SU-DHL-6 (cell line): Measurements from ENCODE around the gene HRAS.

Experiments
- H2AFZ ChIP-seq: fragments of 200-600 bp; sonication (generic); 2 replicates; pipeline ENCODE4 v1.6.1; 2014; ENCODE audit warnings: low read depth, mild to moderate bottlenecking, moderate library complexity, mixed read lengths, antibody characterized with exemption, low read length; ENCODE audit not compliant: severe bottlenecking
- H3F3A ChIP-seq: fragments of 200-600 bp; shearing (Covaris generic); 2 replicates; pipeline ENCODE4 v1.6.0; 2016; ENCODE audit warnings: antibody characterized with exemption, mild to moderate bottlenecking; ENCODE audit not compliant: insufficient read depth
- H3K27ac ChIP-seq: fragments of 200-600 bp; sonication (generic); 2 replicates; pipeline ENCODE4 v1.5.1; 2016; ENCODE audit warnings: low read depth, mild to moderate bottlenecking, low read length, moderate library complexity, mixed read lengths
- H3K27me3 ChIP-seq: fragments of 200-600 bp; sonication (generic), shearing (Covaris generic); 2 replicates; pipeline ENCODE4 v1.6.0; 2014; ENCODE audit warnings: mild to moderate bottlenecking, low read length
- H3K36me3 ChIP-seq: fragments of 200-600 bp; sonication (generic); 2 replicates; pipeline ENCODE4 v1.6.1; 2014; ENCODE audit warnings: mild to moderate bottlenecking, low read length, mixed read lengths
- H3K4me2 ChIP-seq: fragments of 300-600, 200-600 bp; shearing (Covaris generic), sonication (generic); 2 replicates; pipeline ENCODE4 v1.6.0; 2014; ENCODE audit warnings: low read length, low read depth, mild to moderate bottlenecking; ENCODE audit not compliant: poor library complexity, severe bottlenecking
- H3K4me3 ChIP-seq: fragments of 200-600 bp; sonication (generic); 2 replicates; pipeline ENCODE4 v1.5.1; 2014; ENCODE audit warnings: antibody characterized with exemption, low read length, mild to moderate bottlenecking, mixed read lengths; ENCODE audit not compliant: insufficient read depth, poor library complexity, severe bottlenecking
- H3K79me2 ChIP-seq: fragments of 200-600 bp; sonication (generic); 2 replicates; pipeline ENCODE4 v1.6.1; 2014; ENCODE audit warnings: mild to moderate bottlenecking, low read length, moderate library complexity; ENCODE audit not compliant: insufficient read depth
- H3K9ac ChIP-seq: fragments of 200-600 bp; sonication (generic); 2 replicates; pipeline ENCODE4 v1.7.0; 2014; ENCODE audit warnings: mild to moderate bottlenecking, low read length
- H3K9me2 ChIP-seq: fragments of 200-600 bp; sonication (generic); replicated peaks from 2 replicates; pipeline ENCODE4 v1.6.1; 2014; ENCODE audit warnings: low read length; ENCODE audit not compliant: insufficient read depth
- H3K9me3 ChIP-seq: fragments of 200-600 bp; sonication (generic); 2 replicates; pipeline ENCODE4 v1.6.1; 2014; ENCODE audit warnings: low read length, mixed read lengths; ENCODE audit not compliant: insufficient read depth
- H4K20me1 ChIP-seq: fragments of 200-600 bp; sonication (generic); 2 replicates; pipeline ENCODE4 v1.6.1; 2014; ENCODE audit warnings: low read depth, mild to moderate bottlenecking, antibody characterized with exemption, low read length, moderate library complexity, mixed read lengths
- CTCF ChIP-seq: fragments of 200-600 bp; sonication (generic); IDR thresholded peaks from one replicate; pipeline ENCODE4 v1.5.1; 2017; ENCODE audit warnings: antibody characterized with exemption, mild to moderate bottlenecking, low read length, moderate library complexity; ENCODE audit not compliant: insufficient read depth, poor library complexity, severe bottlenecking
- EZH2phosphoT487 ChIP-seq: fragments of 200-600 bp; sonication (generic), shearing (Covaris generic); conservative IDR thresholded peaks from 2 replicates; pipeline ENCODE4 v1.6.1; 2018; ENCODE audit warnings: mild to moderate bottlenecking, antibody characterized with exemption, low read length, moderate library complexity, mixed read lengths

HRAS gene

GRCh38 chr11:532986-533585 is 2.3 kb downstream of the HRAS start:
- no peaks in the 10 kb centered on the region for H3K36me3 ChIP-seq

GRCh38 chr11:532527-532985 is 2.8 kb downstream of the HRAS start:
- peaks cover 11% of the 10 kb centered on the region for H3F3A ChIP-seq
- H3K27ac ChIP-seq: no peak overlapping the region
- H3K4me3 ChIP-seq: no peak overlapping the region
- no peaks in the 10 kb centered on the region for H3K27me3 ChIP-seq
- no peaks in the 10 kb centered on the region for H3K9me3 ChIP-seq
- H3K4me2 ChIP-seq: no peak overlapping the region
- H3K9ac ChIP-seq: no peak overlapping the region
- peaks cover 12% of the 10 kb centered on the region for H3K79me2 ChIP-seq
- no peaks in the 10 kb centered on the region for H3K9me2 ChIP-seq
- no peaks in the 10 kb centered on the region for H4K20me1 ChIP-seq
- H2AFZ ChIP-seq: no peak overlapping the region
- TF ChIP-seq EZH2phosphoT487: no peak
- no peak for TF ChIP-seq CTCF
- no peaks in the 10 kb centered on the region for H3K36me3 ChIP-seq

More at GRCh38 chr11:532986-533585, 2.3 kb downstream of the HRAS start:
- H3K9ac ChIP-seq: no peak overlapping the region
- no peaks in the 10 kb centered on the region for H4K20me1 ChIP-seq
- H3K27me3 ChIP-seq: no peaks in the 10 kb centered on the region
- H3F3A ChIP-seq: peaks cover 11% of the 10 kb centered on the region
- no peak for TF ChIP-seq EZH2phosphoT487
- TF ChIP-seq CTCF: no peak
- H2AFZ ChIP-seq: no peak overlapping the region
- no peak overlapping the region for H3K4me2 ChIP-seq
- H3K9me2 ChIP-seq: no peaks in the 10 kb centered on the region
- H3K79me2 ChIP-seq: peaks cover 12% of the 10 kb centered on the region
- no peaks in the 10 kb centered on the region for H3K9me3 ChIP-seq
- H3K4me3 ChIP-seq: no peak overlapping the region
- no peak overlapping the region for H3K27ac ChIP-seq

DNA sequence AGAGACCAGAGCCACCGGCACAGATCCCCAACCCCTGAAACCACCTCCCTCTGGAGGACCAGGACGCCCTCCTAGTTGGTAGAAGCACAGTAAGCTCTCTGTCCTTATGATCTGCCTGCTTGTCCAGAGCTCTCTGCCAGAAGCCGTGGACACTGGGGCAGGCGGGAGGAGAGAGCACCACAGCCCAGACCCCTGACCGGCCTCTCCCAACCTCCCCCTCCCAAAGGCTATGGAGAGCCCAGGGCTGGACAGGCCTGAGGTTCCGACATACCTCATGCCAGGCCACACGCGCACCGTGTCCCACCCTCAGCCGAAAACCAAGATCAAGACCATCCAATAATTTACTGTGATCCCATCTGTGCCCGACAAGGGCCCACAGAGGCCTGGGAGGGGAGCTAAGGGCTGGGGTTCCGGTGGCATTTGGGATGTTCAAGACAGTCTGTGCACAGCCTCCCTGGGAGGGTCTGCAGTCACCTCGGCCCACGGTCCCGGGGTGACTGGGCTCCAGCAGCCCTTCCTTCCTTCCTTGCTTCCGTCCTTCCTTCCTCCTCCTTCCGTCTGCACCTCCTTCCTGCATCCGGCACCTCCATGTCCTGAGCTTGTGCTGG is 3.4 kb downstream of the HRAS start:
- no peaks in the 10 kb centered on the region for H3K9me3 ChIP-seq
- no peaks in the 10 kb centered on the region for H3K27me3 ChIP-seq
- H4K20me1 ChIP-seq: no peaks in the 10 kb centered on the region
- H3K79me2 ChIP-seq: peaks cover 12% of the 10 kb centered on the region
- no peak overlapping the region for H3K27ac ChIP-seq
- no peaks in the 10 kb centered on the region for H3K36me3 ChIP-seq
- H3K4me2 ChIP-seq: no peak overlapping the region
- H3K4me3 ChIP-seq: no peak overlapping the region
- H3F3A ChIP-seq: peaks cover 11% of the 10 kb centered on the region
- H3K9me2 ChIP-seq: no peaks in the 10 kb centered on the region
- H2AFZ ChIP-seq: no peak overlapping the region
- no peak for TF ChIP-seq EZH2phosphoT487
- no peak for TF ChIP-seq CTCF
- H3K9ac ChIP-seq: no peak overlapping the region
